Activated B cell treated with CpG ODN at 0.5 μM for 24 hours (primary cell): ENCODE results near the gene CLDN22. TPM values are rescaled to one million over a fixed set of nuclear protein-coding genes. Genes with fewer than 3 reads are reported as not detected.

Experiments
- ATAC-seq: fragments of 200-7000 bp; cut with Tn5 transposase; one replicate; pipeline ENCODE4 v1.10.0; 2021; ENCODE audit warnings: low read depth, mild to moderate bottlenecking, moderate library complexity
- CTCF ChIA-PET: fragments of 350-600 bp; sonication (Branson Sonifier 250); formaldehyde crosslinking; loops from one replicate; lab custom pipeline; 2021; ENCODE audit warnings: antibody characterized with exemption; lab: Charles Lee
- POLR2A ChIA-PET: fragments of 350-600 bp; sonication (Branson Sonifier 250); formaldehyde crosslinking; loops from one replicate; lab custom pipeline; 2021; ENCODE audit warnings: antibody characterized with exemption; lab: Charles Lee
- DNase-seq: peaks from one replicate; pipeline ENCODE4 v3.0.0; 2022
- H3K27ac Mint-ChIP-seq: one replicate; pipeline ENCODE4 v1.8.0; 2020; ENCODE audit warnings: mixed read lengths
- H3K27me3 Mint-ChIP-seq: one replicate; pipeline ENCODE4 v1.8.0; 2021; ENCODE audit warnings: mixed read lengths
- H3K36me3 Mint-ChIP-seq: one replicate; pipeline ENCODE4 v1.8.0; 2021; ENCODE audit warnings: low read depth, mixed read lengths
- H3K4me1 Mint-ChIP-seq: one replicate; pipeline ENCODE4 v1.8.0; 2021; ENCODE audit warnings: mixed read lengths
- H3K4me3 Mint-ChIP-seq: one replicate; pipeline ENCODE4 v1.8.0; 2020; ENCODE audit warnings: mild to moderate bottlenecking, mixed read lengths
- H3K9me3 Mint-ChIP-seq: one replicate; pipeline ENCODE4 v1.8.0; 2020; ENCODE audit warnings: mixed read lengths
- intact Hi-C: fragments of 100-400 bp; cut with micrococcal nuclease; formaldehyde crosslinking; loops from one replicate; pipeline ENCODE4 v1.15.1; 2024
- total RNA-seq: library from RNA; stranded (reverse); gene quantifications from 2 replicates; pipeline ENCODE4 v1.2.3, GENCODE V29; 2022
- TF ChIP-seq, protein P1 (sequence below): fragments of 200-600 bp; IDR thresholded peaks from one replicate; pipeline ENCODE4 v1.8.0; 2022; ENCODE audit warnings: antibody characterized with exemption, mild to moderate bottlenecking

Gene CLDN22
- total RNA-seq, 1 donor from 2014 or later, result not detected

DNA sequence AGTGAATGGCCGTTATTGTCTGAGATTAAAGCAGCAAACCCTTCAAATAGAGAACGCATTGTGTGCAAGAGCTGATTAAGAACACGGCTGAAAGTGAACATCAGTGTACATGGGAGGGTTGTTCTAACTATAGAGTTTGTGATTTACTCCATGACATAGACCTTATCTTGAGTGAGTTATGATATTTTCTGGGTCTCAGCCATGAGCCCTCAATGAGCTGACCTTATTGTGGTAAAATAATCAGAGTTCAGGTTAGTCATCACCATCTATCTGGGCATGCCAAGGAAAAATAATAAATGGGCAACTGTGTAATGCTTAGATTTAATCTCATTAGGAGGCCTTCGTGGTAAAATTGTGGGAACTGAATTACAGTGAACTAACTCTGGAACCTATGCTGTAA lies 35.3 kb upstream of the CLDN22 start:
- Mint-ChIP-seq H3K36me3 (no peaks in the 10 kb centered on the region), H3K4me1 (no peaks in the 10 kb centered on the region), H3K27ac (no peak overlapping the region), H3K27me3 (peaks cover 3% of the 10 kb centered on the region), H3K9me3 (no peaks in the 10 kb centered on the region), H3K4me3 (no peak overlapping the region)
- intact Hi-C loops, result no loop called here
- no peak for ATAC-seq
- no peak for DNase-seq
- TF ChIP-seq, protein P1, sequence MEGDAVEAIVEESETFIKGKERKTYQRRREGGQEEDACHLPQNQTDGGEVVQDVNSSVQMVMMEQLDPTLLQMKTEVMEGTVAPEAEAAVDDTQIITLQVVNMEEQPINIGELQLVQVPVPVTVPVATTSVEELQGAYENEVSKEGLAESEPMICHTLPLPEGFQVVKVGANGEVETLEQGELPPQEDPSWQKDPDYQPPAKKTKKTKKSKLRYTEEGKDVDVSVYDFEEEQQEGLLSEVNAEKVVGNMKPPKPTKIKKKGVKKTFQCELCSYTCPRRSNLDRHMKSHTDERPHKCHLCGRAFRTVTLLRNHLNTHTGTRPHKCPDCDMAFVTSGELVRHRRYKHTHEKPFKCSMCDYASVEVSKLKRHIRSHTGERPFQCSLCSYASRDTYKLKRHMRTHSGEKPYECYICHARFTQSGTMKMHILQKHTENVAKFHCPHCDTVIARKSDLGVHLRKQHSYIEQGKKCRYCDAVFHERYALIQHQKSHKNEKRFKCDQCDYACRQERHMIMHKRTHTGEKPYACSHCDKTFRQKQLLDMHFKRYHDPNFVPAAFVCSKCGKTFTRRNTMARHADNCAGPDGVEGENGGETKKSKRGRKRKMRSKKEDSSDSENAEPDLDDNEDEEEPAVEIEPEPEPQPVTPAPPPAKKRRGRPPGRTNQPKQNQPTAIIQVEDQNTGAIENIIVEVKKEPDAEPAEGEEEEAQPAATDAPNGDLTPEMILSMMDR, result no peak
- CTCF ChIA-PET, result no interaction called here
- POLR2A ChIA-PET, result no interaction called here

- DNase-seq (no peak), ATAC-seq (no peak)
- ChIA-PET CTCF (no interaction called here), POLR2A (no interaction called here)
- no peaks in the 10 kb centered on the region for H3K36me3 Mint-ChIP-seq
- H3K4me1 Mint-ChIP-seq, result no peaks in the 10 kb centered on the region
- no peaks in the 10 kb centered on the region for H3K9me3 Mint-ChIP-seq
- H3K27ac Mint-ChIP-seq, result no peak overlapping the region
- intact Hi-C loops, result no loop called here
- H3K4me3 Mint-ChIP-seq, result no peak overlapping the region
- H3K27me3 Mint-ChIP-seq, result peaks cover 3% of the 10 kb centered on the region
- TF ChIP-seq, protein P1, result no peak
Observed at GRCh38 chr4:183354219-183354618, 34.1 kb upstream of the CLDN22 start.

DNA sequence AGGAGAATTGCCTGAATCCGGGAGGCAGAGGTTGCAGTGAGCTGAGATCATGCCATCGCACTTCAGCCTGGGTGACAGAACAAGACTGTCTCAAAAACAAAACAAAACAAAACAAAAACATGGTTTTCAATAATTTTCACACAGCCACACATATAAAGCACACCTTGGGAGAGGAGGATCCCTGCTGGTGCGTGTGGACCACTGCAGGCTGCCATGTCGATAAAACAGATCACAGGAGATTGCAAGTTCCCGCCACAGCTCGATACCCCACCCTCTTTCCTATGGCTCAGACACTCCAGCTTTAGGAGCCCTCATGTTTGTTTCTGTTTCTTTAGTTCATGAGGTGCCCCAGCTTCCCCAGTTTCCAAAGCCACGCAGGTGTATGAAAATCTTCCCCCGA lies 33.5 kb upstream of the CLDN22 start:
- intact Hi-C loops, result no loop called here
- TF ChIP-seq, protein P1, result no peak
- POLR2A ChIA-PET, result no interaction called here
- no peak overlapping the region for H3K4me3 Mint-ChIP-seq
- no peaks in the 10 kb centered on the region for H3K4me1 Mint-ChIP-seq
- H3K27me3 Mint-ChIP-seq, result peaks cover 5% of the 10 kb centered on the region
- H3K9me3 Mint-ChIP-seq, result no peaks in the 10 kb centered on the region
- no peak for ATAC-seq
- no peak for DNase-seq
- CTCF ChIA-PET, result no interaction called here
- H3K27ac Mint-ChIP-seq, result no peak overlapping the region
- no peaks in the 10 kb centered on the region for H3K36me3 Mint-ChIP-seq

- TF ChIP-seq, protein P1, result no peak
- no peak for ATAC-seq
Observed at GRCh38 chr4:183352546-183352945, 32.5 kb upstream of the CLDN22 start.

DNA sequence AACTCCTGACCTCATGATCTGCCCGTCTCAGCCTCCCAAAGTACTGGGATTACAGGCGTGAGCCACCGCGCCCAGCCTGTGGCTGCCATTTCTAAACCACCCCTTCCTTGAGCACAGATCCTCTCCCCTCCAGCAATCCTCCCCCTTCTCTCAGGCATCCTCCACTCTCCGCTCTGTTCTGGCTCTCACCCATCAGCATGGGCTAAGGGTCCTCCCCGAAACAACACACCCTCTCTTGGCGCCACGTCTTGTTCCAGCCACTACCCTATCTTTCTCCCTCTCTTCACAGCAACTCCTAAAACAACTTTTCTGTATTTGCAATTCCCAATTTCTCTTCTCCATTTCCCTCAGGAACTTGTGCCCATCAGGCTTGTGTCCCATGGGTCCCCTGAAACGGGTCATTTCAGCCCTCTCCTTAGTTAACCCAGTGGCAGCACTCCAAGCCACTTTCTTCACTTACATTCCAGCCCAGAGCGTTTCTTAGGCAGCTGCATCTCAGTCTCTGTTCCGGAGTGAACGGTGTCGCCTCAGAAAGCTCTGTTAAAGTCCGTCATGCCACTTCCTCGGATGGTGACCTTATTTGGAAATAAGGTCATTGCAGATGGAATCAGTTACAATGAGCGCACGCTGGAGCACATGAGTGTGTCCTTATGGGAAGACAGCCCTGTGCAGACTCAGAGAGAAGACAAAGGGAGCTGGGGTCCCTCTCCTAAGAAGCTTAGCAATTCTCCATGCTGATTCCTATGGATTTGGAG lies 30.4 kb upstream of the CLDN22 start:
- DNase-seq, result no peak

More at GRCh38 chr4:183352546-183352945, 32.5 kb upstream of the CLDN22 start:
- DNase-seq, result no peak
- no peak overlapping the region for H3K27ac Mint-ChIP-seq
- H3K4me3 Mint-ChIP-seq, result no peak overlapping the region
- ChIA-PET CTCF (no interaction called here), POLR2A (no interaction called here)
- no peaks in the 10 kb centered on the region for H3K36me3 Mint-ChIP-seq
- intact Hi-C loops, result no loop called here
- no peaks in the 10 kb centered on the region for H3K4me1 Mint-ChIP-seq
- peaks cover 7% of the 10 kb centered on the region for H3K27me3 Mint-ChIP-seq
- H3K9me3 Mint-ChIP-seq, result no peaks in the 10 kb centered on the region

More for the DNA sequence above, 30.4 kb upstream of the CLDN22 start:
- intact Hi-C loops, result no loop called here
- TF ChIP-seq, protein P1, result no peak
- Mint-ChIP-seq H3K36me3 (no peaks in the 10 kb centered on the region), H3K4me3 (no peak overlapping the region), H3K4me1 (no peaks in the 10 kb centered on the region), H3K27ac (no peak overlapping the region), H3K27me3 (peaks cover 7% of the 10 kb centered on the region), H3K9me3 (no peaks in the 10 kb centered on the region)
- ChIA-PET CTCF (no interaction called here), POLR2A (no interaction called here)
- no peak for ATAC-seq
